ENCODE results near the gene EPS15. TPM values are rescaled to one million over a fixed set of nuclear protein-coding genes. Genes with fewer than 3 reads are reported as not detected.

The EPS15 gene
- polyA plus RNA-seq, 1 donor (not counting 4 experiments of a cell fraction or from before 2014, with no cell fraction given), result 33.2 TPM

- no peak overlapping the region for H3K9ac ChIP-seq (ENCODE audit: control insufficient read depth, extremely low read depth, insufficient read depth, low read length)
- no peak for TF ChIP-seq EZH2 (IDR thresholded peaks at IDR 0.05; ENCODE audit: low read length)
- H3K4me1 ChIP-seq (ENCODE audit: control insufficient read depth, extremely low read depth, insufficient read depth, low read length), result no peaks in the 10 kb centered on the region
- H3K27me3 ChIP-seq (ENCODE audit: control insufficient read depth, extremely low read depth, insufficient read depth, low read length), result no peaks in the 10 kb centered on the region
- no peak for FAIRE-seq
- H3K4me3 ChIP-seq (ENCODE audit: control insufficient read depth in 2 of 3, extremely low read depth in 1 of 3, insufficient read depth in 2 of 3, low read depth in 1 of 3, low read length in 3 of 3), result no peak overlapping the region
- H3K27ac ChIP-seq (ENCODE audit: control insufficient read depth, insufficient read depth, low read length), result no peak overlapping the region
- dilution Hi-C loops (cut with MboI; ENCODE audit: extremely low pct_ligation_motif_present, low sequenced_read_pairs), result no loop called here
- no peak overlapping the region for H3K4me2 ChIP-seq (ENCODE audit: control insufficient read depth, extremely low read depth, insufficient read depth, low read depth, low read length)
- no peak overlapping the region for H2AFZ ChIP-seq (ENCODE audit: control insufficient read depth, low read length)
- no peaks in the 10 kb centered on the region for H3K79me2 ChIP-seq (ENCODE audit: control insufficient read depth, insufficient read depth, low read length)
- H4K20me1 ChIP-seq (ENCODE audit: control insufficient read depth, extremely low read depth, insufficient read depth, low read length), result no peaks in the 10 kb centered on the region
- no peaks in the 10 kb centered on the region for H3K36me3 ChIP-seq (ENCODE audit: control insufficient read depth in 2 of 2, extremely low read depth in 1 of 2, insufficient read depth in 2 of 2, low read length in 2 of 2)
- H3K9me3 ChIP-seq (ENCODE audit: control insufficient read depth, low read depth, low read length), result no peaks in the 10 kb centered on the region
- no peak for DNase-seq (ENCODE audit: low read depth, low spot score)
- H3K9me1 ChIP-seq (ENCODE audit: control insufficient read depth, extremely low read depth, insufficient read depth, low read length), result no peaks in the 10 kb centered on the region
Measured at GRCh38 chr1:51320967-51321923, 197.8 kb downstream of the EPS15 start.

- H3K9ac ChIP-seq (ENCODE audit: control insufficient read depth, extremely low read depth, insufficient read depth, low read length), result no peak overlapping the region
- TF ChIP-seq, protein P1, sequence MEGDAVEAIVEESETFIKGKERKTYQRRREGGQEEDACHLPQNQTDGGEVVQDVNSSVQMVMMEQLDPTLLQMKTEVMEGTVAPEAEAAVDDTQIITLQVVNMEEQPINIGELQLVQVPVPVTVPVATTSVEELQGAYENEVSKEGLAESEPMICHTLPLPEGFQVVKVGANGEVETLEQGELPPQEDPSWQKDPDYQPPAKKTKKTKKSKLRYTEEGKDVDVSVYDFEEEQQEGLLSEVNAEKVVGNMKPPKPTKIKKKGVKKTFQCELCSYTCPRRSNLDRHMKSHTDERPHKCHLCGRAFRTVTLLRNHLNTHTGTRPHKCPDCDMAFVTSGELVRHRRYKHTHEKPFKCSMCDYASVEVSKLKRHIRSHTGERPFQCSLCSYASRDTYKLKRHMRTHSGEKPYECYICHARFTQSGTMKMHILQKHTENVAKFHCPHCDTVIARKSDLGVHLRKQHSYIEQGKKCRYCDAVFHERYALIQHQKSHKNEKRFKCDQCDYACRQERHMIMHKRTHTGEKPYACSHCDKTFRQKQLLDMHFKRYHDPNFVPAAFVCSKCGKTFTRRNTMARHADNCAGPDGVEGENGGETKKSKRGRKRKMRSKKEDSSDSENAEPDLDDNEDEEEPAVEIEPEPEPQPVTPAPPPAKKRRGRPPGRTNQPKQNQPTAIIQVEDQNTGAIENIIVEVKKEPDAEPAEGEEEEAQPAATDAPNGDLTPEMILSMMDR (optimal IDR thresholded peaks at IDR 0.05 in 1 of 3, IDR thresholded peaks at IDR 0.05 in 1 of 3, conservative IDR thresholded peaks at IDR 0.05 in 1 of 3; ENCODE audit: extremely low read depth in 1 of 3, insufficient read depth in 2 of 3, low read length in 3 of 3), result no peak
- TF ChIP-seq EZH2 (IDR thresholded peaks at IDR 0.05; ENCODE audit: low read length), result no peak
- no peak overlapping the region for H3K4me2 ChIP-seq (ENCODE audit: control insufficient read depth, extremely low read depth, insufficient read depth, low read depth, low read length)
- DNase-seq (ENCODE audit: low read depth, low spot score), result no peak
- peaks cover 21% of the 10 kb centered on the region for H3K4me1 ChIP-seq (ENCODE audit: control insufficient read depth, extremely low read depth, insufficient read depth, low read length)
- H3K9me3 ChIP-seq (ENCODE audit: control insufficient read depth, low read depth, low read length), result no peaks in the 10 kb centered on the region
- H3K27ac ChIP-seq (ENCODE audit: control insufficient read depth, insufficient read depth, low read length), result no peak overlapping the region
- no peaks in the 10 kb centered on the region for H3K27me3 ChIP-seq (ENCODE audit: control insufficient read depth, extremely low read depth, insufficient read depth, low read length)
- no peak overlapping the region for H3K4me3 ChIP-seq (ENCODE audit: control insufficient read depth in 2 of 3, extremely low read depth in 1 of 3, insufficient read depth in 2 of 3, low read depth in 1 of 3, low read length in 3 of 3)
- H3K79me2 ChIP-seq (ENCODE audit: control insufficient read depth, insufficient read depth, low read length), result no peaks in the 10 kb centered on the region
- H2AFZ ChIP-seq (ENCODE audit: control insufficient read depth, low read length), result no peak overlapping the region
- H4K20me1 ChIP-seq (ENCODE audit: control insufficient read depth, extremely low read depth, insufficient read depth, low read length), result no peaks in the 10 kb centered on the region
- dilution Hi-C loops (cut with MboI; ENCODE audit: extremely low pct_ligation_motif_present, low sequenced_read_pairs), result no loop called here
- no peaks in the 10 kb centered on the region for H3K36me3 ChIP-seq (ENCODE audit: control insufficient read depth in 2 of 2, extremely low read depth in 1 of 2, insufficient read depth in 2 of 2, low read length in 2 of 2)
- FAIRE-seq, result no peak
- H3K9me1 ChIP-seq (ENCODE audit: control insufficient read depth, extremely low read depth, insufficient read depth, low read length), result no peaks in the 10 kb centered on the region
Measured at GRCh38 chr1:51317798-51318197, 201.3 kb downstream of the EPS15 start.

All from keratinocyte (primary cell).